HG02973 (cell line): ENCODE data around the gene POLRMT.
"Not testable (repeated sequence)": the region's sequence is repeated elsewhere in the genome, so short reads cannot be mapped to it uniquely, and the experiment has no call there.

ENCODE experiments used
- ATAC-seq: cut with Tn5 transposase; IDR thresholded peaks from one replicate; pipeline ENCODE4 v1.9.1; 2021; ENCODE audit warnings: moderate library complexity; ENCODE audit not compliant: unreplicated experiment

Gene POLRMT

DNA sequence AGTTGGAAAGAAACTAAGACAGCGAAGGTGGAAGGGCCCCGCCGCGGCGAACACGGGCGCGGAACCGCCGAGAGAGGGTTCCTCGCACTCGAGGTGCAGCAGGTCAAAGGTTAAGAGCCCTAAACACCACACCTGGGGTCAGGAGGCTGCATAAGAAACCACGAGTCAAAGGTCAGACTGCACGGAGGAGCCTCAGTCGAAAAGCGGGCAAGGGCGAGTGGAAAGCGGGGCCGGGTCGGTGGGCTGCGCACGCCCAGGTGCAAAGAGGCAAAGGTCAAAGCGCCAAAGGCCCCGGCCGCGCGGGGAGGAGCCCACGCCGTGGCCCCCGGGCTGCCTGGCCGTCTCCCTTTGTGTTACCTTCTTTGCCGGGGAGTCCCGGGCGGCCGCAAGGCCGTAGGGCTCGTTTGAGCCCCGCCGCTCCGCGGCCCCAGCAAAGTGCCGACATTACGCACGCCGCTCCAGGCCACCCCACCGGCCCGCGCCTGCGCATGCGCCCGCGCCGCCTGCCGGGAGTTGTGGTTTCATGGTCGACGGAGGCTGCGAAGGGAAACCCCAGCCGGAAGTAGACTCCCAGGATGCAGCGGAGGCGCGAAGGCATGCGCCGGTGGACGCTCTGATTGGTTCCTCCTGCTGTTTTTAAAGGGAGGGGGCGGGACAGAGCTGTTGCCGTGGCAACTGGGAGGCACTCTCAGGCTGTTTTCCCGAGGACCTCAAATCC lies at the start of gene POLRMT:
POLRMT (minus strand) TSS at position 470 of the 718 bp plus-strand sequence; CDS start at position 445, 25 bp downstream.
- ATAC-seq = peak; percentile 71

DNA sequence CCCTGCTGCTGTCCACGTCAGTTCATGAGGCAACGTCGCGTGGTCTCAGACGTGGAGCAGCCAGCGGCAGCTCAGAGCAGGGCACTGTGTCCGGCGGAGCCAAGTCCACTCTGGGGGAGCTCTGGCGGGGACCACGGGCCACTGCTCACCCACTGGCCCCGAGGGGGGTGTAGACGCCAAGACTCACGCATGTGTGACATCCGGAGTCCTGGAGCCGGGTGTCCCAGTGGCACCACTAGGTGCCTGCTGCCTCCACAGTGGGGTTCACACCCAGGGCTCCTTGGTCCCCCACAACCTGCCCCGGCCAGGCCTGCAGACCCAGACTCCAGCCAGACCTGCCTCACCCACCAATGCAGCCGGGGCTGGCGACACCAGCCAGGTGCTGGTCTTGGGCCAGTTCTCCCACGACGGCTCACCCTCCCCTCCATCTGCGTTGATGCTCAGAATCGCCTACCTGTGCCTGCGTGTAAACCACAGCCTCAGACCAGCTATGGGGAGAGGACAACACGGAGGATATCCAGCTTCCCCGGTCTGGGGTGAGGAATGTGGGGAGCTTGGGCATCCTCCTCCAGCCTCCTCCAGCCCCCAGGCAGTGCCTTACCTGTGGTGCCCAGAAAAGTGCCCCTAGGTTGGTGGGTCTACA lies 49.5 kb upstream of the POLRMT start:
- ATAC-seq = no peak

DNA sequence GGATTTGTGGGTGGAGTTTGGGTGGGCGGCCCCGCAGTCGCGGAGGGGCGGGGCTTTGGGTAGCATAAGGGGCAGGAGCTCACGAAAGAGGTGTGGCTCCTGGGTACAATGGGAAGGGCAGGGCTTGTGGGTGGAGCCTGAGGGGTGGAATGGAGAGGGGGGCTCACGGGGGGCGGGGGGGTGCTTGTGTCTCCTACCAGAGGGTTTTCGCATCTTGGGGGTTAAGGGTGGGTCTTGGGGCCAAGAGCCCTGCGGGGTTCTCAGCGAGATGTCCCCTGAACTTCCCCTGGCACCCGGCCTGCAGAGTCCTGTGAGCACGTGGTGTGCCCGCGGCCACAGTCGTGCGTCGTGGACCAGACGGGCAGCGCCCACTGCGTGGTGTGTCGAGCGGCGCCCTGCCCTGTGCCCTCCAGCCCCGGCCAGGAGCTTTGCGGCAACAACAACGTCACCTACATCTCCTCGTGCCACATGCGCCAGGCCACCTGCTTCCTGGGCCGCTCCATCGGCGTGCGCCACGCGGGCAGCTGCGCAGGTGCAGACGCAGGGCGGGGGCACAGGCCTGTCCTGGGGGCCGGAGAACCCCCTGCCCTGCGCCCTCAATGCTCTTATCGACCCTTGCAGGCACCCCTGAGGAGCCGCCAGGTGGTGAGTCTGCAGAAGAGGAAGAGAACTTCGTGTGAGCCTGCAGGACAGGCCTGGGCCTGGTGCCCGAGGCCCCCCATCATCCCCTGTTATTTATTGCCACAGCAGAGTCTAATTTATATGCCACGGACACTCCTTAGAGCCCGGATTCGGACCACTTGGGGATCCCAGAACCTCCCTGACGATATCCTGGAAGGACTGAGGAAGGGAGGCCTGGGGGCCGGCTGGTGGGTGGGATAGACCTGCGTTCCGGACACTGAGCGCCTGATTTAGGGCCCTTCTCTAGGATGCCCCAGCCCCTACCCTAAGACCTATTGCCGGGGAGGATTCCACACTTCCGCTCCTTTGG lies 48.0 kb upstream of the POLRMT start:
- no peak for ATAC-seq

DNA sequence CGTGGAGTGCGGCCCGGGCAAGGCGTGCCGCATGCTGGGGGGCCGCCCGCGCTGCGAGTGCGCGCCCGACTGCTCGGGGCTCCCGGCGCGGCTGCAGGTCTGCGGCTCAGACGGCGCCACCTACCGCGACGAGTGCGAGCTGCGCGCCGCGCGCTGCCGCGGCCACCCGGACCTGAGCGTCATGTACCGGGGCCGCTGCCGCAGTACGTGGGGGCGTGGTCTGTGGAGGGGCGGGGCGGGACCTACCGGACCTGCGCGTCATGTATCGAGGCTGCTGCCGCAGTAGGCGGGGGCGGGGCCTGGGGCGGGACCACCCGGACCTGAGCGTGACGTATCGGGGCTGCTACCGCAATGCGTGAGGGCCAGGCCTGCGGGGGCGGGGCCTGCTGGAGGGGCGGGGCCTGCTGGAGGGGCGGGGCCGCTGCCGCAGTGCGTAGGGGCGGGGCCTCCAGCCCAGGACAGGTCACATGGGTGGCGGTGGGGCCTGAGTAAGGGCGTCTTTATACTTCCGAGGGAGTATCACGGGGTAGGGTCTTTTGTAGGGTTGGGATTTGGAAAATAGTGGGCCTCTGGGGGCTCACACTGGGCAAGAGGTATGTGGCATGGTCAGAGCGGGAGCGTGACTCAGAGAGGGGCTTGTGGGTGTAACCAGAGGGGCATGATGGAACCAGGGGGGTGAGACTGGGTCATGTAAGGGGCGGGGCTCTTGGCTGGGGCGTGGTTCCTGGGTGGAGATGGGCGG lies 47.1 kb upstream of the POLRMT start:
- peak; percentile 60 for ATAC-seq

DNA sequence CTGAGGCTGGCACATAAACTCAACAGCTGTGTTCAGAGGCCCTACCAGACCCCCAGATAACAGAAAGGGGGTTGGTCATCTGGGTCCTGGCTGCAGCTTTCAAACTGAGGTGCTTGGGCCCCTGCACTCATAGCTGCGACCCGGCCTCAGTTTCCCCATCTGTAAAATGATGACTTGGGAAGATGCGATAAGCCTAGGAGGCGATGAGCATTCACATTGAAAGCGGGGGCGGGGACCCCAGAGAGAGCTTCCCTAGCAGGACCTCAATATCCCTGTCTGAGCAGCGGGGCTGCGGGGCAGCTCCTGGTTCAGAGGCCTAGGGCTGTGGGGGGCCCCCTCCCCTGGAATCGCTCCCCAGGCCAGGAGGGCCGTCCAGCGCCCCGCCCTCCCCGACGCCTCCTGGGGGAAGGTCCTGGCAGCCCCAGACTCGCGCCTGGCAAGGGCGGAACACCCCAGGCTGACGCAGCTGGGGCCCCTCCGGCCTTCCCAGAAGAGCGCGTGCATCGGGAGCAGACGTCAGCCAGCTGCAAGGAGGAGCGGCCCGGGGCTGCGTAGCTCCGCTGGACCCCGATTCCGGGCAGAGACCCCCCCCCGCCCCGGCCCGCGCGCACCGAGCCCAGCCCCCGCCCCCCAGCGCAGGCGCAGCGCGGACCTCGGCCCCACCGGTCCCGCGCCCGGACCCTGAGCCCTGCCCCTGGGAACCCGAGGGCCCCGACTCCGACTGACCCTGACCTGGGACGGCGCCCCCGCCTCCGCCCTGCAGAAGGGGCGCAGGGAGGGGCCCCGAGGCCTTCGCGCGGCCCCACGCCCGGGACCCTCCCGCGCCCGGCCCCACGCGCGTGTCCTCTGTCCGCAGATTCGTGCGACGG lies 46.3 kb upstream of the POLRMT start:
- peak; percentile 15 for ATAC-seq

DNA sequence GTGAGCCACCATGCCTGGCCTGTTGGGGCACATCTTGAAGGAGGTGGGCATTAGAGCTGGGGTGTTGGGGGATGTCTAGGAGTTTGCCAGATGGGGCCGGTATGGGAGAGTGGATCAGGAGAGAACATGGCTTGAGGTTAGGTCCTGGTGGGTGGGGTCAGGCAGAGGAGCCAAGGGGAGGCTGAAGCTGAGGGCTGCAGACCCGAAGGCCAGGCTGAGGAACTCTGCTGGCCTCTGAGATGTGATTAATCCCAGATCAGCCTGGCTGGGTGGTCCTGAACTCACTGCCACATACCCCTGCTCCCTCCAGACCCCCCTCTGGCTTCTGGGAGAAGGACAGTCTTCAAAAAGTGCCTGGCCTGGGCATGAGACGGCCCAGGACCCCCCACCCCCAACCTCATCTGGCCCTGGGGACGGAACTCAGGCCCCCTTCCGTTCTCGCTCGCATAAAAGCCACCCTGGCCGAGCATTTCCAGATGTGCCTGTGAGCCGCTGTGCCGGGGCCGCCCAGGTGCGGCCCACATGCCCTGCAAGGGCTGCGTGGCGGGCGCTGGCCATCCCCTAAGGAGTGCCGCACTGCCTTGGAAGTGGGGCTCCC lies 45.6 kb upstream of the POLRMT start:
- ATAC-seq = no peak

DNA sequence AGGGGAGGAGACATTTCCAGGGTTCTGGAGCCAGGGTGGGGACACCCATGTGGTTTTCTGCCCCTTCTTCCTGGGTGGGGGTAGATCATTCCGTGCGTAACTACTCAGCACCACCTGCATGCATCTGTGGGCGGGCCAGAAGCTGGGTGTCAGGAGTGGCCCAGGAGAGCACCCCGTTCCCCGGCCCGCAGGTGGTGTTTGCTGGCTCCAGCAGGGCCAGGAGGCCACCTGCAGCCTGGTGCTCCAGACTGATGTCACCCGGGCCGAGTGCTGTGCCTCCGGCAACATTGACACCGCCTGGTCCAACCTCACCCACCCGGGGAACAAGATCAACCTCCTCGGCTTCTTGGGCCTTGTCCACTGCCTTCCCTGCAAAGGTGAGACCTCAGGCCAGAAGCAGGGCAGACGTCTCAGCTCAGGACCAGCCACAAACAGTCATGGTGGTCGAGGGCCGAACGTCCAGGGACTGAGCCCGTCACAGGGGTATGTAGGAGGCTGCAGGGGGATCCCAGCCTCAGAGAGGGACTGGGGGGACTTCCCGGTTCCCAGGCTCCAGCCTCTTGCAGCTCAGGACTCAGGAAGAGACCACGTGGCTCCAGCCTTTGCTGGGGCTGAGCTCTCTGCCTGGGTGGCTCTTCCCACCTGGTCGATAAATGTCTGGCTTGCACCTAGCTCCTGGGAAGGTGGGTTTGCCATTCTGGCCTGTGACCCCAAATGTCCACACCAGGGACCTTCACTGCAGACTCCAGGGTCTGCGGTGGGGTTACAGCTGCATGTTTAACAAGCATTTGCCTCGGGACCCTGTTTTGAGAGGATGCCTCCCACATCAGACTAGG lies 44.5 kb upstream of the POLRMT start:
- ATAC-seq = no peak

DNA sequence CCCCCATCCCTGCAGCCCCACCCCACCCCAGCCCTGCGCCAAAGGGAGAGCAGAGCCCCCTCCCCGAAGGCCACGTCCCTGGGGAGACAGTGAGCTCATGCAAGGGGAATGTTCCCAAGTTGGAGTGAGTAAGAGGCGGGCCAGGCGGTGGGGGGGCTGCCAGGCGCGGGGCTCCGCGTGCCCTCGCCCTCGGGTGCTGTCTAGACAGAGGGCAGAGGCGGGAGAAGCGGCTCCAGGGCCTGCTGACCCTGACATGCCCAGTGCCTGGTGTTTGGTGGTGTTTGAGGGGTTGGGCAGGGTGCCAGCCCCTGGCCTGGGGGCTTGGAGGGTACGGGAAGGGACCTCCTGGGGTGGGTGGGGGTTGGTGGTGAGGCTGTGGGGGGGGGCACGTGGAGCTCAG lies 43.9 kb upstream of the POLRMT start:
- no peak for ATAC-seq

DNA sequence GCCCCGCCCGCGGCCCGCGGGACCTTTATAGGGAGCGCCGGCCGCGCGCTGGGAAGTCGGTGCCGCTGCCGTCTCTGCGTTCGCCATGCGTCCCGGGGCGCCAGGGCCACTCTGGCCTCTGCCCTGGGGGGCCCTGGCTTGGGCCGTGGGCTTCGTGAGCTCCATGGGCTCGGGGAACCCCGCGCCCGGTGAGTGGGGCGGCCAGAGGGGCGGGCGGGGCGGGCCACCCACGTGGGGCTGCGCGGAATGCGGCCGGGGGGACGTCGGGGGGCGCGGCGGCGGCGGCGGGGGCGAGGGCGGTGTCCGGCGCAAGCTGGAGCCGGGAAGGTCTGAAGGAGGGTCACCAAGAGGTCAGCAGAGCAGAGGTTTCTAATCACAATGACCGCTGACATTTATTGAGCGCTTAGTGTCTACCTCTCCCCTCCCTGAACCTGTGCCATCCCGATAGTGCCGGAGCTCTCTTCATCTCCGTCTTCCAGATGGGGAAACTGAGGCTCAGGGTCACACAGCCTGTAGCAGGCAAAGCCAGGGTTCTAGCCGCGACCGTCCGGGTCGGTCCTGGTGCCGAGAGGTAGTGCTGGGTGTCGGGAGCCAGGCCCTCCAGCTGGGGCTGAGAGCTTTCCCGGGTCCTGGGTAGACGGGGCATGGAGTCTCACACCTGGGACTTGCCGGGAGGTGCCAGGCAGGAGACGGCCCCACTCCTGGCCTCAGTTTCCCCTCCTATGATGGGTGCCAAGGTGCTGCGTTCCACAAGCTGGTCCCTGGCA lies 43.2 kb upstream of the POLRMT start, which contains the start of gene FSTL3:
FSTL3 (plus strand) TSS at position 54 of the 767 bp plus-strand sequence; CDS start at position 86, 32 bp downstream.
- no peak for ATAC-seq

DNA sequence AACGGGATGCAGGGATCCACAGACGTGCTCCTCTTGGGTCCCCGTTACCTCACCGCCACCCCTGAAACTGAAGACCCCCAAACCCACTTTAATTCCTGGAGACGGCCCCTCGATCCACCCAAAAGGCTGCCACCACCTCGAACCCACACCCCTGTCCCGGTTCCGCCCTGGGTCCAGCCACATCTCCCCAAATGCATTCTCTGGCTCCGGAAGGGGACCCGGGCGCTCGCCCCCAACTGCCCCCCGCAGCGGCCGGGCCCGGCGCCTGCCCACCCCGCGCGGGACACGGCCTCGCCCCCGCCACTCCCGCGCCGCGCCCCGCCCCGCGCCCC lies 42.6 kb upstream of the POLRMT start:
- no peak for ATAC-seq

DNA sequence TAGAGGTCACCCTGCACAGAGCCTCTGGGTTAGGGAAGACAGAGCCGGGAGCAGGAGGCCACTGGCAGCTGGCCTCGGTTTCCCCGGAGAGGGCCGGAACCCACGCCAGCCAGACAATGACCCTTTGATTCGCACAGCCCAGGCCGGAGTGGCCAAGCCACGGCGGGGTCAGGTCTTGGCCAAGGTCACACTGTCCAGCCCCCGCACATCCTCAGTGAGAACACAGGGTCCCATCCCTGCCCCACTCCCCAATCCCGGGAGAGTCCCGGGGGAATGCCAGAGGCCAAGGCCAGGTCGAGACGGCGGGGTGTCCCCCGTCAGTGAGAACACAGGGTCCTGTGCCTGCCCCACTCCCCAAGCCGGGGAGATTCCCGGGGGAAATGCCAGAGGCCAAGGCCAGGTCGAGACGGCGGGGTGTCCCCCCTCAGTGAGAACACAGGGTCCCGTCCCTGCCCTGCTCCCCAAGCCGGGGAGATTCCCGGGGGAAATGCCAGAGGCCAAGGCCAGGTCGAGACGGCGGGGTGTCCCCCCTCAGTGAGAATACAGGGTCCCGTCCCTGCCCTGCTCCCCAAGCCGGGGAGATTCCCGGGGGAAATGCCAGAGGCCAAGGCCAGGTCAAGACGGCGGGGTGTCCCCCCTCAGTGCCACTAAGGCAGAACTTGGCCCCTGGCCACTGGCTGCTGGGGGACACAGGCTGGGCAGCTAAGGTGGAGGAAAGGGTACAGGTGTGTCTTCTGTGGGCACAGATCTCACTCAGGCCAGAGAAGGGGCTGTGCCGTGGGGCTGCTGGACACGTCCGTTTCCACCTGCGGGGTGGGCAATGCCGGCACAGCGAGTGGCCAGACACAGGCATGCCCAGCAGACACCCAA lies 41.2 kb upstream of the POLRMT start:
- no peak for ATAC-seq

DNA sequence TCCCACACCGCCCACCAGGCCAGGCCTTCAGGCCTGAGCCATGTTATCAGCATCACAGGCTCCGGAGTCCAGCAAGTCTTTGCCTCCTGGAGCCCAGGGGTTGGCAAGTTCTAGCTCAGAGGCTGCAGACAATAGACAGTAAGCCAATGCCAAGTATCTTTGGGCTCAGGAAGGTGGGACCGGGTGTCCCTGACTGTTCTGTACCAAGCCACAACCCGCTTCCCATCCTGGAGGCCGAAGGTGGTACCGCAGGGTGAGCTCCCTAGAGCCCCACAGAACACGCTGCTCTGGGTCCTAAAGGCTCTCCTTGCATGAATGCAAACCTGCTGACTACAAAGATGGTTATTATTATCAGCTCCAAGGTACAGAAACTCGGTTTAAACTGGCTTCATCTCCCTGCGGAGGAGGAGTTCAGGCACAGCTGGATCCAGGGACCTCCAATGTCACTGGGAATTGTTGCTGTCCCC lies 37.3 kb upstream of the POLRMT start:
- ATAC-seq = no peak

DNA sequence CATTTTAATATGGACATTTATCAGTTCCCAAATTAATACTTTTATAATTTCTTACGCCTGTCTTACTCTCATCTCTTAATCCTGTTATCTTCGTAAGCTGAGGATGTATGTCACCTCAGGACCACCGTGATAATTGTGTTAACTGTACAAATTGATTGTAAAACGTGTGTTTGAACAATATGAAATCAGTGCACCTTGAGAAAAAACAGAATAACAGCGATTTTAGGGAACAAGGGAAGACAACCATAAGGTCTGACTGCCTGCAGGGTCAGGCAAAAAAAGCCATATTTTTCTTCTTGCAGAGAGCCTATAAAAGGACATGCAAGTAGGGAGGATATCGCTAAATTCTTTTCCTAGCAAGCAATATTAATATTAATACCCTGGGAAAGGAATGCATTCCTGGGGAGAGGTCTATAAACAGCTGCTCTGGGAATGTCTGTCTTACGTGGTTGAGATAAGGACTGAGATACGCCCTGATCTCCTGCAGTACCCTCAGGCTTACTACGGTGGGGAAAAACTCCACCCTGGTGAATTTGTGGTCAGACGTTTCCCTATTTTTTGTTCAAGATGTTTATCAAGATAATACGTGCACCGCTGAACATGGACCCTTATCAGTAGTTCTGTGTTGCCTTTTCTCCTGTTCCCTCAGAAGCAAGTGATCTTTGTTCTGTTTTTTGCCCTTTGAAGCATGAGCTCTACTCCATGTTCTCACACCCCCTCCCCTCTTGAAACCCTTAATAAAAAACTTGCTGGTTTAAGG lies 35.5 kb upstream of the POLRMT start:
- ATAC-seq = not testable (repeated sequence)

DNA sequence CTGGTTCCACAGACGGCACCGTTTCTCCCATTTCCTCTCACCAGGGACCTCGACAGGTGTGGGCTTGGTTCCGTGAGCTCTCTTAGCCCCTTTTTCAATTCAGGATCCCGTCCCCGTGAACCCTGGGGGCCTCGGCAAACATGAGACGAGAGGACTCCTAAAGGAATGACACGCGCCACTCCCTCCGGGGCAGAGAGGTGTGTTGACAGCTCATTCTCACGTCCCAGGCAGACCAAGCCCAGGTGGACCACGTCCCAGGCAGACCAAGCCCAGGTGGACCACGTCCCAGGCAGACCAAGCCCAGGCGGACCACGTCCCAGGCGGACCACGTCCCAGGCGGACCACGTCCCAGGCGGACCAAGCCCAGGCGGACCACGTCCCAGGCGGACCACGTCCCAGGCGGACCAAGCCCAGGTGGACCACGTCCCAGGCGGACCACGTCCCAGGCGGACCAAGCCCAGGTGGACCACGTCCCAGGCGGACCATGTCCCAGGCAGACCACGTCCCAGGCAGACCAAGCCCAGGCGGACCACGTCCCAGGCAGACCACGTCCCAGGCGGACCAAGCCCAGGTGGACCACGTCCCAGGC lies 33.7 kb upstream of the POLRMT start:
- ATAC-seq = not testable (repeated sequence)

DNA sequence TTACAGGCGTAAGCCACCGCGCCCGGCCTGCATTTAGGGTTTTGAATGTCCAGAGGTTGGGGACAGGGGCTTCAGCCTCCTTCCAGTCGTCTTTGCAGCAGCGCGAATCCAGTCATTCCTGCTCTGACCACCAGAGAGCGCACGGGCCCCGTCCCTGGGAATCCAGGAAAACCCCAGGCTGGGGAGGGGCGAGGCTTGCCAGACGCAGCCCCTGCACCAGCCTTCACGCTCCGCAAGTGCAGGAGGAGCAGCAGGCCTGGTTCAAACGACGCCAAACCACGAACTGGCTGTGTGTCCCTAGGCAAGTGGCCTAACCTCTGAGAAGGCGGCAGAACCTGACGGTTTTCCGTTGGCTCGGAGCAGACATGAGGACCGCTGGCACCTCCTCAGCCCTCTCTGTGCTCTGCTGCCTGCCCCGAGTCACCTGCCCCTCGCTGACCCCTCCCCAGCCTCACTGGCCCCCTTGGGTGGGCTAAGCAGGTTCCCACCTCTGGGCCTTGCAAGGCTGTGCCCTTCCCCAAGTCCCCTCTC lies 31.6 kb upstream of the POLRMT start:
- no peak for ATAC-seq
